ENCODE data around the gene PTPN14.

The PTPN14 gene

GRCh38 chr1:214567481-214567980 lies 16.1 kb upstream of the PTPN14 start:
- DNase-seq: no peak

GRCh38 chr1:214566158-214567104 lies 15.0 kb upstream of the PTPN14 start:
- no peak for DNase-seq

GRCh38 chr1:214565310-214565709 lies 13.9 kb upstream of the PTPN14 start:
- DNase-seq: no peak

- DNase-seq: no peak
These were observed 12.5 kb upstream of the PTPN14 start for GRCh38 chr1:214563881-214564280.

- DNase-seq: no peak
These were observed 6.7 kb upstream of the PTPN14 start for GRCh38 chr1:214557952-214558735.

- no peak for DNase-seq
These were observed 1.8 kb upstream of the PTPN14 start for GRCh38 chr1:214553142-214553710.

GRCh38 chr1:214552174-214552608 lies 789 bp upstream of the PTPN14 start:
- no peak for DNase-seq

GRCh38 chr1:214550857-214551435 lies 456 bp downstream of the PTPN14 start:
- DNase-seq: no peak

GRCh38 chr1:214550013-214550856 lies 1.2 kb downstream of the PTPN14 start:
- DNase-seq: no peak

- no peak for DNase-seq
These were observed 1.8 kb downstream of the PTPN14 start for GRCh38 chr1:214549604-214550003.

- DNase-seq: no peak
These were observed 2.4 kb downstream of the PTPN14 start for GRCh38 chr1:214548988-214549387.

- DNase-seq: no peak
These were observed 3.1 kb downstream of the PTPN14 start for GRCh38 chr1:214548271-214548670.

GRCh38 chr1:214547747-214548146 lies 3.7 kb downstream of the PTPN14 start:
- no peak for DNase-seq

GRCh38 chr1:214546886-214547641 lies 4.3 kb downstream of the PTPN14 start:
- no peak for DNase-seq

- no peak for DNase-seq
These were observed 5.3 kb downstream of the PTPN14 start for GRCh38 chr1:214546084-214546483.

GRCh38 chr1:214545293-214545692 lies 6.1 kb downstream of the PTPN14 start:
- no peak for DNase-seq

GRCh38 chr1:214544791-214545190 lies 6.6 kb downstream of the PTPN14 start:
- no peak for DNase-seq

- no peak for DNase-seq
These were observed 8.9 kb downstream of the PTPN14 start for GRCh38 chr1:214542275-214543199.

GRCh38 chr1:214541693-214542092 lies 9.7 kb downstream of the PTPN14 start:
- DNase-seq: no peak

GRCh38 chr1:214541206-214541605 lies 10.2 kb downstream of the PTPN14 start:
- DNase-seq: no peak

Data from activated CD4-positive, alpha-beta T cell treated with anti-CD3 and anti-CD28 coated beads, Interleukin-2, amount 50 U/mL, for 4 hours (primary cell).